ENCODE data around the gene REC8. TPM values are rescaled to one million over a fixed set of nuclear protein-coding genes. Genes with fewer than 3 reads are reported as not detected.

Gene REC8
- total RNA-seq, 1 experiment from 2014 or later = 7.6 TPM

GRCh38 chr14:24183014-24183481 lies 11.2 kb downstream of the REC8 start:
- peaks cover 8 to 10% of the 10 kb centered on the region in 2 experiments; a peak in 3 of 4 replicates for H3K4me1 ChIP-seq (ENCODE audit: control insufficient read depth in 1 of 2, insufficient read depth in 2 of 2, low read length in 2 of 2)
- H3K9me2 ChIP-seq (ENCODE audit: insufficient read depth) = no peaks in the 10 kb centered on the region
- no peak overlapping the region for H3K4me3 ChIP-seq (replicated peaks in 1 of 2; ENCODE audit: low read depth in 1 of 2, low read length in 2 of 2)
- H3K4me2 ChIP-seq (ENCODE audit: low read length) = no peak overlapping the region
- no peaks in the 10 kb centered on the region for H4K20me1 ChIP-seq (ENCODE audit: insufficient read depth)
- RAD21 ChIA-PET (ENCODE audit: low non-redundant PET in 1 of 2, low total read pairs in 2 of 2, uncharacterized antibody in 2 of 2, unreplicated experiment in 2 of 2) = no interaction called here
- BruUV-seq (replicated peaks) = no TSS peak
- H3K9ac ChIP-seq (ENCODE audit: low read length) = no peak overlapping the region
- H3K36me3 ChIP-seq (ENCODE audit: control insufficient read depth in 1 of 2, insufficient read depth in 2 of 2, low read length in 2 of 2) = peaks cover 43 to 60% of the 10 kb centered on the region in 2 experiments; a peak in 3 of 4 replicates
- no peak overlapping the region for H3K27ac ChIP-seq (ENCODE audit: low read depth, low read length)
- no peaks in the 10 kb centered on the region for H3K9me3 ChIP-seq (ENCODE audit: control insufficient read depth in 1 of 2, insufficient read depth in 1 of 2, low read depth in 1 of 2, low read length in 2 of 2)
- intact Hi-C loops (cut with micrococcal nuclease) = no loop called here
- POLR2A ChIA-PET = interaction anchor here (1.3 kb wide), 1 partner anchor 22 kb away, joined by 3 read pairs; the partner anchor contains the start of gene IRF9
- ATAC-seq (no peak), DNase-seq (ENCODE audit: low read depth, low spot score) (no peak)
- H3K79me2 ChIP-seq (ENCODE audit: insufficient read depth, low read length) = peaks cover 33% of the 10 kb centered on the region
- CTCF ChIA-PET = no interaction called here
- no peak for TF ChIP-seq ZFX (IDR thresholded peaks at IDR 0.05)
- TF ChIP-seq EGR1 (IDR thresholded peaks at IDR 0.05; ENCODE audit: low read depth) = no peak
- H2AFZ ChIP-seq (ENCODE audit: low read depth, low read length, poor library complexity, severe bottlenecking) = no peak overlapping the region
- H3K27me3 ChIP-seq (ENCODE audit: insufficient read depth, low read length) = no peaks in the 10 kb centered on the region

- Histone ChIP-seq H3K9ac (ENCODE audit: low read length) (no peak overlapping the region), H3K9me2 (ENCODE audit: insufficient read depth) (no peaks in the 10 kb centered on the region), H3K36me3 (ENCODE audit: control insufficient read depth in 1 of 2, insufficient read depth in 2 of 2, low read length in 2 of 2) (peaks cover 40 to 59% of the 10 kb centered on the region in 2 experiments; a peak in 3 of 4 replicates), H3K9me3 (ENCODE audit: control insufficient read depth in 1 of 2, insufficient read depth in 1 of 2, low read depth in 1 of 2, low read length in 2 of 2) (no peaks in the 10 kb centered on the region), H3K4me3 (replicated peaks in 1 of 2; ENCODE audit: low read depth in 1 of 2, low read length in 2 of 2) (no peak overlapping the region), H3K27me3 (ENCODE audit: insufficient read depth, low read length) (no peaks in the 10 kb centered on the region), H2AFZ (ENCODE audit: low read depth, low read length, poor library complexity, severe bottlenecking) (no peak overlapping the region), H4K20me1 (ENCODE audit: insufficient read depth) (no peaks in the 10 kb centered on the region), H3K4me2 (ENCODE audit: low read length) (no peak overlapping the region), H3K79me2 (ENCODE audit: insufficient read depth, low read length) (peaks cover 37% of the 10 kb centered on the region), H3K27ac (ENCODE audit: low read depth, low read length) (no peak overlapping the region), H3K4me1 (ENCODE audit: control insufficient read depth in 1 of 2, insufficient read depth in 2 of 2, low read length in 2 of 2) (peaks cover 11 to 13% of the 10 kb centered on the region in 2 experiments)
- RAD21 ChIA-PET (ENCODE audit: low non-redundant PET in 1 of 2, low total read pairs in 2 of 2, uncharacterized antibody in 2 of 2, unreplicated experiment in 2 of 2) = no interaction called here
- DNase-seq (ENCODE audit: low read depth, low spot score) (no peak), ATAC-seq (no peak)
- intact Hi-C loops (cut with micrococcal nuclease) = no loop called here
- no TSS peak for BruUV-seq (replicated peaks)
- POLR2A ChIA-PET = no interaction called here
- CTCF ChIA-PET = no interaction called here
- no peak for TF ChIP-seq POLR2A (IDR thresholded peaks at IDR 0.05; ENCODE audit: borderline replicate concordance, extremely low read depth, insufficient read depth, insufficient read length)
- no peak for TF ChIP-seq SRF (IDR thresholded peaks at IDR 0.05; ENCODE audit: low read depth)
- no peak for TF ChIP-seq ZFX (IDR thresholded peaks at IDR 0.05)
- no peak for TF ChIP-seq CTCF (IDR thresholded peaks at IDR 0.05 in 2 of 3, conservative IDR thresholded peaks at IDR 0.05 in 1 of 3; ENCODE audit: borderline replicate concordance in 1 of 3, insufficient read depth in 1 of 3, low read depth in 2 of 3, low read length in 2 of 3)
- no peak for TF ChIP-seq FOSL1 (IDR thresholded peaks at IDR 0.05; ENCODE audit: low read depth)
- TF ChIP-seq CEBPB (IDR thresholded peaks at IDR 0.05; ENCODE audit: low read depth) = no peak
- TF ChIP-seq REST (IDR thresholded peaks at IDR 0.05; ENCODE audit: low read depth) = no peak
- TF ChIP-seq CBX3 (IDR thresholded peaks at IDR 0.05; ENCODE audit: low read depth) = no peak
- no peak for TF ChIP-seq ZBTB33 (IDR thresholded peaks at IDR 0.05; ENCODE audit: extremely low read depth, insufficient replicate concordance, low read length)
- no peak for TF ChIP-seq TCF7L2 (IDR thresholded peaks at IDR 0.05; ENCODE audit: borderline replicate concordance, extremely low read depth, insufficient read depth, insufficient read length)
These were observed 12.5 kb downstream of the REC8 start for GRCh38 chr14:24184104-24184970.

Data from HCT116 (cell line).